Inflammatory macrophage (primary cell): Measurements from ENCODE around the gene BANF1.

ENCODE experiments used
- DNase-seq, 2 donors: peaks; one replicate each; pipeline ENCODE4 v3.0.0-alpha.2; 2020 to 2022

Gene BANF1

GRCh38 chr11:66042227-66042995 lies 40.1 kb downstream of the BANF1 start:
- no peak for DNase-seq

- no peak for DNase-seq
These were observed 40.9 kb downstream of the BANF1 start for GRCh38 chr11:66042996-66043906.

GRCh38 chr11:66044757-66045156 lies 42.5 kb downstream of the BANF1 start:
- peak in 1 of 2 donors; percentile 4 for DNase-seq

GRCh38 chr11:66045177-66045639 lies 42.9 kb downstream of the BANF1 start:
- peak; percentile 69 to 79 for DNase-seq

GRCh38 chr11:66046901-66047300 lies 44.6 kb downstream of the BANF1 start:
- DNase-seq = no peak

GRCh38 chr11:66047541-66048365 lies 45.5 kb downstream of the BANF1 start:
- DNase-seq = no peak

GRCh38 chr11:66048547-66049323 lies 46.4 kb downstream of the BANF1 start, which contains the start of gene GAL3ST3:
Gene GAL3ST3 (minus strand): TSS chr11:66049161. CDS start chr11:66045415, 3,746 bp downstream.
- no peak for DNase-seq

- no peak for DNase-seq
These were observed 48.4 kb downstream of the BANF1 start for GRCh38 chr11:66050581-66051231.

- DNase-seq = no peak
These were observed 49.1 kb downstream of the BANF1 start for GRCh38 chr11:66051371-66051765.

GRCh38 chr11:66051766-66052663 lies 49.7 kb downstream of the BANF1 start, which contains the start of gene SF3B2:
Gene SF3B2 (plus strand): TSS chr11:66052364. CDS start chr11:66052385, 21 bp downstream.
- DNase-seq = peak; percentile 97 to 99

- no peak for DNase-seq
These were observed 50.3 kb downstream of the BANF1 start for GRCh38 chr11:66052664-66052982.
